GM18517 (cell line): ENCODE results near the gene ZFR.
"Not testable (repeated sequence)": the region's sequence is repeated elsewhere in the genome, so short reads cannot be mapped to it uniquely, and the experiment has no call there.

ENCODE experiments used
- ATAC-seq: cut with Tn5 transposase; IDR thresholded peaks from one replicate; pipeline ENCODE4 v1.9.1; 2021; ENCODE audit warnings: mild to moderate bottlenecking, moderate library complexity; ENCODE audit not compliant: unreplicated experiment

Gene ZFR

DNA sequence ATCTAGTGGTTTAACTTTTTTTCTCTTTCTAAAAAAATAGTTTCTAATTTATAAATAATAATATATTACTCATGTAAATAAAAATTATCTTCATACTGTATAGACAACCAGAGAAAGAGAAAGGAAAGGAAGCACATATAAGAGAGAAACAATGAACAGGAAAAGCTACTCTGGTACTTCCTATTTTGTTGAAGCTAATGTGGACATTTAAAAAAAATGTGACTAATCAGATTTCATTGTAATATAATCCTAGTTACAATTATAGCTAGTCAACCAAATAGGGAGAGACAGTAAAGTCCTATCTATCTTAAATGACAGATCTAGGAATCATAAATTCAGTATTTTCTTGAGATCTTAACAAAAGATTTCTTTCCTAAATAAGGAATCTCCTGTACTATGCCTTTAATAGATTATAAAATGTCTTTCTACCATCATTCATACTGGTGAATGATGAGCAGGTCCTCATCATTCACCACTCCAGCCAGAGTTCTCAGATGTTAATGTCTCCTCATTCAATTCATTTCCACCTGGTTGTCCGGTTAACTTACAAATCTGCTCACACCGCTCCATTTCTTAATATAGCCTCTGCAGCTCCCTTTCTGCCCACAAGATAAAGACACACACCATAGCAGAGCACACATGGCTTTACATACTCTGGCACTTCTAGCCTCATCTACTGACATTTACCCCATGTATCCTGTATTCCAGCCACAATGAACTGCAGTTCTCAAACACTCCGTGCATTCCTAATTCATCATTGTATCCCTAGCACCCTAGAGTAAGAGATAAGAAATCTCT, 30.9 kb downstream of the ZFR start:
- no peak for ATAC-seq

DNA sequence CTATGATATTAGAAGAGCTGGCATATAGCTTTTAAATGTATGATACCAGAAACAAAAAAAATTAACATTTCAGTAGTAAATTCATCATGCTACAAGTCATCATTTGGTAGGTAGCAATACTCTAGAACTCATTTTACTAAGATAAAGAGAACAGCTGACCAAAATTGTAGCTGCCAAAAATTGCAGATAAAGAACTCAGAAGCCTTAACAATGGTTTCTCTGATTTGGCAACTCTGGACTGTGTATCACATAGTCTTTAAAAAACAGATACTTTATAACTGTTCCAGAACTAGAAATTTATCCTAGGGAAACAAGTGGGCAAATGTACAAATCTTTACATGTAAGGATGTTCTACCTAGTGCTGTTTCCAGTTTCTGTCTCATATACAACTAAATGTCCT, 33.9 kb downstream of the ZFR start:
- no peak for ATAC-seq

GRCh38 chr5:32406650-32407049, 37.9 kb downstream of the ZFR start:
- no peak for ATAC-seq

DNA sequence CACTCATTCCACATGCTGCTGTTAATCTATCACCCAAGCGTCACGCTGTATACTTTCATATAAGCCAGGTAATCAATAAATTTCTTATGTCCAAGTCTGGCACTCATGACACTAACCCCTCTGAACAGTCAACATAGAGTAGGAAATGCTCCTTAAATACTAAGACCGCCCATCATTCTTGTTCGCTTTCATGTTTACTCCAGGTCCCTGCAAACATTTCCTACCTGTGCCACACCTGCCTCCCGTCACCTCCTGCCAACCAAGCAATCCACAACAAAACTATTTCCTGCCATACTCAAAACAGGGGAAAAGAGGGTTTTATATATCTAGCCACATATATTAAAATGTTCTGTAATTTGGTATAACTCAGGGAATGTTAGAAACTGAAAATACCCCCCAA, 39.0 kb downstream of the ZFR start:
- no peak for ATAC-seq

GRCh38 chr5:32403760-32404159, 40.8 kb downstream of the ZFR start:
- no peak for ATAC-seq

DNA sequence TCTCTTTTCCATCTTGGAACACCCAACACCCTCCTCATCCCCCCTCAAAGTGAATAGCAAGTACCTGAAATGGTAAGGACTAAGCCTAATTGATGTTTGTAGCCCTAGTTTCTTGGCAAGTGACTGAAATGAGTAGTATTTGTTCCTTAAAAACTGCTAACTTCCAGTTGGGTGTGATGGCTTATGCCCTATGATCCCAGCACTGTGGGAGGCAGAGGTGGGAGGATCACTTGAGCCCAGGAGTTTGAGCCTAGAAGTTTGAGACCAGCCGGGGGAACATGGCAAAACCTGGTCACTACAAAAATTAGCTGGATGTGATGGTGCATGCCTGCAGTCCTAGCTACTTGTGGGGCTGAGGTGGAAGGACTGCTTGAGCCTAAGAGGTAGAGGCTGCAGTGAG, 44.1 kb downstream of the ZFR start:
- no peak for ATAC-seq

DNA sequence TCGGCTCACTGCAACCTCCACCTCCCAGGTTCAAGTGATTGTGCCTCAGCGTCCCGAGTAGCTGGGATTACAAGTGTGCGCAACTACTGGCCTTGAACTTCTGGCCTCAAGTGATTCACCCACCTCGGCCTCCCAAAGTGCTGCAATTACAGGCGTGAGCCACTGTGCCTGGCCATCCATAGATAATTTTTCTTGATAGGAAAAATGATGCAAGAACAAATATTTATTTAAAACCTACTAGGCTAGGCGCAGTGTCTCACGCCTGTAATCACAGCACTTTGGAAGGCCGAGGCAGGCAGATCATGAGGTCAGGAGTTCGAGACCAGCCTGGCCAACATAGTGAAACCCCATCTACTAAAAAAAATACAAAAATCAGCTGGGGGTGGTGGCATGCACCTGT, 45.8 kb downstream of the ZFR start:
- ATAC-seq = not testable (repeated sequence)

GRCh38 chr5:32394981-32395380, 49.6 kb downstream of the ZFR start:
- ATAC-seq = no peak

DNA sequence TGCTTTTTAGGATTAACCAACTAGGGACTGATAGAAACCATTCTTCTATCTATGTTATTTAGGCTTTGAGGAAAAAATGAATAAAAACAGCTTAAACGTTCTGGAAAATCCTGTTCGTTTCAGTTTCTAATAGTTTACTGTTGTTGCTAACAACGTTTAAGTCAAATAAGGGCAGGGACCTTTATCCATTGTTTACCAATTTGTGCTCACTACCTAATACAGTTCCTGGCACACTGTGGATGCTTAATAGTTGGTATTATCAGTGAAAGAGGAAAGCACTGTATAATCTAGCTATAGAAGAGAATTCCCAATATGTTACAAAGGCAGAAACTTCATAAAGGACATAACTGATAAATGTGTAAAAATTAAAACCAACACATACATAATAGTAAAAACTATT, 52.5 kb downstream of the ZFR start:
- no peak for ATAC-seq

DNA sequence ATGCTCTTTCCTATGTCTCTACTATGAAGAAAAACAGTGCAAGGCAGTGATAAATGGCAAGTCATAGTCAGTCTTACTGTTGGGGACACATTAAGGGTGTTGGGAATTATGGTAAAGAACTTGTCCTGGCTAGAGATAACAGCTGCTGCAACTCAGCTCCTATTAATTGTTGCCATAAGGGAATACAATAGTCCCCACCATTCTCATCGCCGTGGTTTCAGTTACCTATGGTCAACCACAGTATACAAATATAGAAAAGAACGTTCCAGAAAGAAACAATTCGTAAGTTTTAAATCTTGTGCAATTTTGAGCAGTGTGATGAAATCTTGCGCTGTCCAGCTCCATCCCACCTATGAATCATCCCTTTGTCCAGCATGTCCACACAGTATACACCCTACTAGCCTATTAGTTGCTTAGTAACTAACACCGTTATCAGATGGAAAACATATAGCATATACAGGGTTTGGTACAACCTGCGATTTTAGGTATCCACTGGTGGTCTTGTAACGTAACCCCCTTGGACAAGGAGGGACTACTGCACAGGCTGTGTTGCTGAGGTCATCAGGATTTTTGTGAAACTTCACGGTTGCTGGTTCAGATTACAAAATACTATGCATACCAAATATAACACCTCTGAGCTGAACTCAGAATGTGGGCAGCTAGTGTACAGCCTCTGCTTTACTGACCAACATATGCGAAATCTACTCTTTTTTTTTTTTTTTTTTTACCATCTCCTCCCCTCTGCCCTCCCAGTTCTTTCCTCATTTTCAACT, 53.5 kb downstream of the ZFR start:
- no peak for ATAC-seq

- no peak for ATAC-seq
Measured at GRCh38 chr5:32388432-32389129, 56.0 kb downstream of the ZFR start.

DNA sequence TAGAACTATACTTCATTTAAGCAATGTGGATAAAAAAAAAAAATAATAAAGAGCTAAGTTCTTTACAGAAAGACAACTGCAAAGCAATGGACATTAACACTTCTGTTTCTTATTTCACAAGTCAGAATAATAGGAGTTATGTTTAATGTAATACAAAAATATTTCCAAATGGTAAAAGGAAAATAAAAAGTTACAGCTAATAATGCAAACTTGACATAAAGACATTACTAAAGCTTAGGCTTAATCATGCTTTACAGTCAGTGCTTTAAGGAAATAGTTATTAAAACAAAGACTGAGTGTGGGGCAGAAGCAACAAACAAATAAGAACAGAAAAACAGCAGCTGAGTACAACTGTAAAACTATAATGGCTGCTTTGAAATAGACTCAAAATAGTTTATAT, 56.7 kb downstream of the ZFR start:
- ATAC-seq = no peak

DNA sequence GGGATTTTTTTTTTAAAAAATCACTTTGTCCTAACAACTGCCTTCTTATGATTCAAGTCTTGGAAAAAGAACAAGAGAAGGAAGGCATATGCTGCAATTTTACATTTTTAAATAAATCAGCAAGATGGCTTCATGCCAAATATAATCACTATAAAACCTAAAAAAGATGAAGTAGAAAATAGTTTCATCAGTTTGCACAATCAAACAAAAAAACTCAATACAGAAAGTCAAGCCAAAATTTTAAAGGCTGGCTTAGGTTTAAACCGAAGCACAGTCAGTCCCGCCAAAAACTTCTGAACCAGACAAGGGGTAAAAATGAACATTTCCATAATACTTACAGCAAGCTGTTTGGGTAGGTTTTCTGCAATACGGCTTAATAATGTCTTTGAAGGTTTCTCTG, 57.3 kb downstream of the ZFR start:
- no peak for ATAC-seq

GRCh38 chr5:32384621-32385020, 59.9 kb downstream of the ZFR start:
- ATAC-seq = no peak

DNA sequence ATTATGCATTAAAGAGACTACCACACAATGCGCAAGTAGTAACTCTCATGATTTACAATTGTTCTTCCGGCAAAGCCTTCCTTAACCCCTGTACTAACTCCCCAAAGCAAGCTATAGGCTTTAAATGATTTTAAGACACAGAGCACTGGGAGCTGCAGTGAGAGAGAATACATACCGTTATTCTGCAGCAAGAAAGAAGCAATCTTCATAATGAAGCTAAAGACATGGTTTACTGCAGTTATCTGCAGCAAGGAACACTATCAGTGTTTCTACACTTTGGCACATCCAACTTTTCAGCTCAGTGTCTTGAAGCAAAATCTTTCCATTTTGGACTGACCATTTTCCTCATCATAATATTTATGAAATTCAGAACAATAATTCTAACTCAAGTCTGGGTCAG, 61.0 kb downstream of the ZFR start:
- ATAC-seq = no peak

GRCh38 chr5:32383065-32383464, 61.5 kb downstream of the ZFR start:
- ATAC-seq = no peak

- no peak for ATAC-seq
Measured at GRCh38 chr5:32379421-32379820, 65.1 kb downstream of the ZFR start.

DNA sequence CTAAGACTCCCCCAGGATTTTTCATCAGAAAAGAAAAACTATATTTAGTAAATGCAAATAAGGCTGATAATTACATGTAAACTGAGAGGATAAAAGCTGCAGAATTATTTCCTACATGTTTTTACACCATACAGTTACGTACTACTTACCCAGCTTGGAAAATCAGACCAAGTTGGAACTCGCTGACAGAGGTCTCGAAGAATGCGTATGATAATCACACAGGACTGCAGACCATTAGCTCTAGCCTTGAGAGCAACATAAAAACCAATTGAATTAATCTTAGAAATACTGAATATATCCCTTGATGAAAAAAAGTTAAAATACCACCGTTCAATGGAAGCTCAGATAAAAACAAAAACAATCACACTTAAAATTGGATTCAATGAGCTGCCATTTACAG, 65.6 kb downstream of the ZFR start:
- ATAC-seq = no peak

DNA sequence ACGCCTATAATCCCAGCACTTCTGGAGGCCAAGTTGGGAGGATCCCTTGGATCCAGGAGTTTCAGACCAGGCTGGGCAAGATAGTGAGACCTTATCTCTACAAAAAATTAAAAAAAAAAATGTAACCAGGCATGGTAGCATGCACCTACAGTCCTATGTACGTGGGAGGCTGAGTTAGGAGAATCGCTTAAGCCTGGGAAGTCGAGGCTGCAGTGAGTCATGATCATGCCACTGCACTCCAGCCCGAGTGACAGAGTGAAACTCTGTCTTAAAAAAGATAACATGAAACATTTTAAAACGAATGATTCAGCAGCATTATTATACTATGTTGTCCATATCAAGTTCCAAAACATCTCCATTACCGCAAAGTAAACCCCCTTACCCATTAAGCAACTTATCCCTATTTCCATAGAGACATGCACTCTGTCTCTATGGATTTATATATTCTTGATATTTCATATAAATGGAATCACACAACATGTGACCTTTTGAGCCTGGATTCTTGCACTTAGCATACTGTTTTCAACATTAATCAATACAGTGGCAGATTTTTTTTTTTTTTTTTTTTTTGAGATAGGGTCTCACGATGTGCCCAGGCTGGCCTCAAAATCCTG, 74.9 kb downstream of the ZFR start:
- no peak for ATAC-seq

- ATAC-seq = no peak
Measured at GRCh38 chr5:32369032-32369431, 75.5 kb downstream of the ZFR start.

DNA sequence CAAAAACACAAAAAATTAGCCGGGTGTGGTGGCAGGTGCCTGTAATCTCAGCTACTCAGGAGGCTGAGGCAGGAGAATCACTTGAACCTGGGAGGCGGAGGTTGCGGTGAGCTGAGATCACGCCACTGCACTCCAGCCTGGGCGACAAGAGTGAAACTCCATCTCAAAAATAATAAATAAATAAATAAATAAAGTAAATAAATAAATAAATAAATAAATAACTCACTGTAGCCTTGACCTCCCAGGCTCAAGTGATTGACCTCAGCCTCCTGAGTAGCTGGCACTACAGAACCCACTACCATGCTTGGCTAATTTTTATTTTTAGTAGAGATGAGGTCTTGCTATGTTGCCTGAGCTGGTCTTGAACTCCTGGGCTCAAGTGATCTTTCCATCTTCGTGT, 77.3 kb downstream of the ZFR start:
- ATAC-seq = not testable (repeated sequence)
